SH-SY5Y (cell line): ENCODE results near the gene IFNA6.

Experiments used
- GATA2 ChIP-seq: IDR thresholded peaks from 2 replicates; pipeline ENCODE4 v1.6.1; 2011; ENCODE audit warnings: mild to moderate bottlenecking, low read depth, low read length
- GATA3 ChIP-seq: IDR thresholded peaks from 2 replicates; pipeline ENCODE4 v1.6.1; 2011; ENCODE audit warnings: low read depth, mild to moderate bottlenecking, low read length, moderate library complexity

DNA sequence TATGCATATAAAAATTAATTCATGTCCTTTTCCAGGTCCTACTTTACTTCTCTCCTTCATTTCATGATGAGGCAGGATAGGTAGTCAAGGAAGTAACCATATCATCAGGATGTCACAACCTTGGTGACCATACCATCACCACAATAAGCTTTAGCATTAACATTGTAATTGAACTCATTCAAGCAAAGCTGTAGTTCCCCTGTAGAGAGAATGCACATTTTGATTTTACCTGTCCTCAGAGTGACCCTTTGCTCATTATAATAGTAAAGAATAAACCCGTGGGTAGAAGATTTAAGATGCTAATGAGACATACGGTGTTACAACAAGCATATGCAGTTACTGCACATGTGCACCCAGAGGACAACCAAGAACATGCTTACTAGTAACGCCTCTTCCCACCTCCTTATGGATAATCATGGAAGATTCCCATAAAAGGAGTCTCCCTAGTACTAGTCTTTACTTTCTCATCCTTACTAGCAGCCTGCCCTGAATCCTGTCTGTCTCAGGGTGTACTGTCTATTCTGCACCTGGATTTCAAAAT, 2.2 kb downstream of the IFNA6 start:
- no peak for TF ChIP-seq GATA2
- no peak for TF ChIP-seq GATA3
